ENCODE measurements around the gene SLC11A2. TPM values are rescaled to one million over a fixed set of nuclear protein-coding genes. Genes with fewer than 3 reads are reported as not detected.

The SLC11A2 gene
- total and polyA plus RNA-seq, 9 of the 15 experiments (the other 6 are each of a cell fraction or from before 2014, with no cell fraction given) = 21.1 to 54.0 (median 32.9) TPM

DNA sequence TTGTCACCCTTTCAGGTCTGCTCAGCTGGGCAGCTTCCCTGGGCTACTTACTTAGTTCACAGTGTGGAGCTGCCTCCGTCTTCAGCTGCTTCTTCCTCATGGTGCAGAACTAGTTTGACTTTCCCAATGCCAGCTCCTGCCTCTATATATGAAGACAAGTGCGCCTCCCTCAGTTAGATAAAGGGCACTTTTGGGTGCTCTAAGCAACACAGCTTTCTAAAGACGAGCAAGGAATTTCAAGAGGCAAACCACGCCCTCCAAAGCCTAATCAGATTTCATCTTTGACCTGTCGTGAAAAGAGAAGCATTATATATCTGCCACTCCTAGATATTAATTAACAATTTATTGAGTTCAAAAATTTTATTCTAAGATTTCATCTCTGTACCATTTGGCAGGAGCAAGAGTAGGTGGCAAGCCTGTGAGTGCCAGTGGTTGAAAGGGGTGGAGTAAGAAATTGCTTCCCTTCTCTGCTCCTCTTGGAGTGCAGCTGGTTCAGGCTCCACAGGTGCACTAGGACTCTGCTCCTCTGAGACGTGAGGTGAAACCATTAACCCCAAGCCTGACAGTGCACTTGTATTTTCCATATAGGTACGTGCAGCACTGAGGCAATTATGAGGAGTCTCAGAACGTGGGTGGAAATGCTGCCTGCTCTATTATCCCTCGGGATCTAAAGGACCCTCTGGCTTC, 2.1 kb upstream of the SLC11A2 start:
- Histone ChIP-seq H3K27me3 (ENCODE audit: control insufficient read depth in 2 of 2, insufficient read depth in 2 of 2, low read length in 2 of 2) (no peaks in the 10 kb centered on the region), H3K9ac (ENCODE audit: insufficient read depth in 1 of 2, low read depth in 2 of 2, low read length in 2 of 2) (no peak overlapping the region; a peak in 1 of 4 replicates), H3K79me2 (ENCODE audit: control insufficient read depth, insufficient read depth, low read length) (peaks cover 32% of the 10 kb centered on the region), H3K4me2 (ENCODE audit: insufficient read depth, low read length) (peak overlapping the region; percentile 32; the same call in 1 of the 2 replicates), H3K27ac (ENCODE audit: extremely low read depth, low read depth, low read length) (no peak overlapping the region), H4K20me1 (replicated peaks; ENCODE audit: control insufficient read depth, insufficient read depth, low read length) (no peaks in the 10 kb centered on the region), H3K36me3 (ENCODE audit: control insufficient read depth, insufficient read depth, low read length) (no peaks in the 10 kb centered on the region), H3K9me3 (replicated peaks; ENCODE audit: control insufficient read depth, insufficient read depth, low read depth, low read length) (no peaks in the 10 kb centered on the region), H3K9me1 (ENCODE audit: control insufficient read depth, insufficient read depth, low read length) (no peaks in the 10 kb centered on the region), H3K4me1 (replicated peaks in 1 of 2; ENCODE audit: control insufficient read depth in 2 of 2, insufficient read depth in 2 of 2, low read length in 2 of 2) (peaks cover 24 to 26% of the 10 kb centered on the region in 2 experiments), H3K4me3 (no peak overlapping the region), H2AFZ (ENCODE audit: low read depth, low read length) (peak overlapping the region; percentile 71)
- ChIA-PET POLR2A (interaction anchor here (0.6 to 2.3 kb wide), 9 partner anchors 7 to 263 kb away, joined by 3 to 8 read pairs (median 4); partner anchors contain the start of gene DAZAP2), CTCF (ENCODE audit: low intra/inter-chr PET ratio) (interaction anchor here (2.0 to 2.3 kb wide), 2 partner anchors 203 to 263 kb away, joined by 5 to 10 read pairs; no protein-coding TSS in a partner anchor)
- ATAC-seq (peak; percentile 23), DNase-seq (ENCODE audit: extremely low read depth in 1 of 4, low spot score in 3 of 4) (peak; percentile 53 to 84 (median 57)), FAIRE-seq (peak; percentile 89)
- intact Hi-C loops (cut with micrococcal nuclease) = loop anchor here (1.0 to 5.0 kb wide), 3 partner anchors 101 to 263 kb away; partner anchors contain the start of gene ATF1
- 13% methylated on average over 8 of the region's 9 CpGs for WGBS (ENCODE audit: insufficient coverage, low coverage, missing lambda C conversion rate)
- in situ Hi-C loops (cut with MboI) = no loop called here
- BruUV-seq (replicated peaks) = no TSS peak
- 0 out of 2 replicates have a peak, but pooled peaks have one; percentile 4 for TF ChIP-seq MAFK (IDR thresholded peaks at IDR 0.05; ENCODE audit: low read length)
- peak; percentile 72; the same call in 1 of the 2 replicates for TF ChIP-seq REST (IDR thresholded peaks at IDR 0.05; ENCODE audit: borderline replicate concordance)
- no peak for TF ChIP-seq REST (CRISPR knock-in tag; IDR thresholded peaks at IDR 0.05; ENCODE audit: low read depth)
- TF ChIP-seq KLF16 (IDR thresholded peaks at IDR 0.05) = no peak
- TF ChIP-seq NFIC (IDR thresholded peaks at IDR 0.05) = no peak
- no peak for TF ChIP-seq GATAD2B (IDR thresholded peaks at IDR 0.05; ENCODE audit: borderline replicate concordance)
